ENCODE measurements around the gene TRAK2.

- TF ChIP-seq POLR2A (IDR thresholded peaks at IDR 0.05; ENCODE audit: low read depth, low read length) (no peak), POLR2AphosphoS5 (IDR thresholded peaks at IDR 0.05; ENCODE audit: low read depth, low read length) (no peak), TAF1 (IDR thresholded peaks at IDR 0.05; ENCODE audit: borderline replicate concordance, low read depth, low read length) (no peak)
Measured at GRCh38 chr2:201415149-201415548, 36.1 kb downstream of the TRAK2 start.

Measured in GM12892 (cell line).